DOHH2 (cell line): ENCODE measurements around the gene SQSTM1.

ENCODE experiments used
- H3F3A ChIP-seq: fragments of 200-600 bp; sonication (generic), shearing (Covaris generic); 2 replicates; pipeline ENCODE4 v1.6.0; 2016; ENCODE audit warnings: antibody characterized with exemption, mild to moderate bottlenecking; ENCODE audit not compliant: control insufficient read depth, insufficient read depth
- H3K27ac ChIP-seq: fragments of 200-600 bp; sonication (generic); 2 replicates; pipeline ENCODE4 v1.5.1; 2014; ENCODE audit warnings: low read depth, mild to moderate bottlenecking, low read length, moderate library complexity
- H3K27me3 ChIP-seq: fragments of 200-600 bp; sonication (generic); 2 replicates; pipeline ENCODE4 v1.6.1; 2014; ENCODE audit warnings: mild to moderate bottlenecking, low read length, mixed read lengths; ENCODE audit not compliant: control insufficient read depth
- H3K36me3 ChIP-seq: fragments of 200-600 bp; sonication (generic); 2 replicates; pipeline ENCODE4 v1.6.1; 2014; ENCODE audit warnings: mild to moderate bottlenecking, low read length, moderate library complexity, mixed read lengths; ENCODE audit not compliant: control insufficient read depth
- H3K4me1 ChIP-seq: fragments of 200-600 bp; sonication (generic); 2 replicates; pipeline ENCODE4 v1.6.1; 2014; ENCODE audit warnings: mild to moderate bottlenecking, low read length, mixed read lengths; ENCODE audit not compliant: control insufficient read depth
- H3K4me2 ChIP-seq: fragments of 200-600 bp; sonication (generic); 2 replicates; pipeline ENCODE4 v1.6.0; 2014; ENCODE audit warnings: mild to moderate bottlenecking, low read length, moderate library complexity
- H3K4me3 ChIP-seq: fragments of 200-600 bp; sonication (generic); 2 replicates; pipeline ENCODE4 v1.5.1; 2014; ENCODE audit warnings: mild to moderate bottlenecking, low read length, mixed read lengths
- H3K79me2 ChIP-seq: fragments of 200-600 bp; sonication (generic); 2 replicates; pipeline ENCODE4 v1.6.1; 2014; ENCODE audit warnings: mild to moderate bottlenecking, low read length, mixed read lengths; ENCODE audit not compliant: control insufficient read depth
- H3K9me2 ChIP-seq: fragments of 200-600 bp; sonication (generic); replicated peaks from 2 replicates; pipeline ENCODE4 v1.6.1; 2014; ENCODE audit warnings: mild to moderate bottlenecking, low read length, mixed read lengths; ENCODE audit not compliant: control insufficient read depth
- H3K9me3 ChIP-seq: fragments of 200-600 bp; sonication (generic); 2 replicates; pipeline ENCODE4 v1.6.1; 2014; ENCODE audit warnings: antibody characterized with exemption, low read length, mixed read lengths; ENCODE audit not compliant: control insufficient read depth, insufficient read depth
- H4K20me1 ChIP-seq: fragments of 200-600 bp; sonication (generic); 2 replicates; pipeline ENCODE4 v1.6.0; 2014; ENCODE audit warnings: low read depth, mild to moderate bottlenecking, antibody characterized with exemption, low read length, moderate library complexity; ENCODE audit not compliant: control insufficient read depth, insufficient read depth
- CTCF ChIP-seq: fragments of 200-600 bp; sonication (generic); IDR thresholded peaks from one replicate; pipeline ENCODE4 v1.5.1; 2014; ENCODE audit warnings: antibody characterized with exemption, mild to moderate bottlenecking, low read depth, low read length; ENCODE audit not compliant: poor library complexity, severe bottlenecking
- EZH2phosphoT487 ChIP-seq: fragments of 200-600 bp; sonication (generic); IDR thresholded peaks from 2 replicates; pipeline ENCODE4 v1.6.1; 2017; ENCODE audit warnings: borderline replicate concordance, mild to moderate bottlenecking, antibody characterized with exemption, low read length, moderate library complexity, mixed read lengths

SQSTM1 gene

GRCh38 chr5:179773686-179774040 is 47.0 kb upstream of the SQSTM1 start:
- Histone ChIP-seq H3K9me2 (no peaks in the 10 kb centered on the region), H3K9me3 (no peaks in the 10 kb centered on the region), H3F3A (peaks cover 4% of the 10 kb centered on the region; the same call in 1 of the 2 replicates), H3K4me3 (no peak overlapping the region), H3K36me3 (peaks cover 82% of the 10 kb centered on the region), H3K27me3 (no peaks in the 10 kb centered on the region), H3K4me2 (no peak overlapping the region), H3K79me2 (0 out of 2 replicates have a peak, but pooled peaks cover 2% of the 10 kb centered on the region), H3K4me1 (no peaks in the 10 kb centered on the region), H3K27ac (no peak overlapping the region), H4K20me1 (no peaks in the 10 kb centered on the region; the same call in 1 of the 2 replicates)
- no peak for TF ChIP-seq CTCF
- no peak for TF ChIP-seq EZH2phosphoT487

- Histone ChIP-seq H3K27ac (no peak overlapping the region), H3K9me2 (no peaks in the 10 kb centered on the region), H3K9me3 (no peaks in the 10 kb centered on the region), H3K4me1 (no peaks in the 10 kb centered on the region), H3K36me3 (peaks cover 76% of the 10 kb centered on the region), H3F3A (peaks cover 4% of the 10 kb centered on the region; the same call in 1 of the 2 replicates), H3K27me3 (no peaks in the 10 kb centered on the region), H3K4me2 (no peak overlapping the region), H3K4me3 (no peak overlapping the region), H3K79me2 (no peaks in the 10 kb centered on the region), H4K20me1 (no peaks in the 10 kb centered on the region; the same call in 1 of the 2 replicates)
- TF ChIP-seq EZH2phosphoT487: no peak
- TF ChIP-seq CTCF: no peak
Measured at GRCh38 chr5:179774442-179774841, 46.3 kb upstream of the SQSTM1 start.

GRCh38 chr5:179776411-179776938 is 44.2 kb upstream of the SQSTM1 start:
- Histone ChIP-seq H3K4me2 (no peak overlapping the region), H3K79me2 (no peaks in the 10 kb centered on the region), H3K9me2 (no peaks in the 10 kb centered on the region), H3K27ac (no peak overlapping the region), H3F3A (peaks cover 4% of the 10 kb centered on the region; the same call in 1 of the 2 replicates), H4K20me1 (no peaks in the 10 kb centered on the region; the same call in 1 of the 2 replicates), H3K4me1 (no peaks in the 10 kb centered on the region), H3K27me3 (no peaks in the 10 kb centered on the region), H3K9me3 (no peaks in the 10 kb centered on the region), H3K36me3 (peaks cover 57% of the 10 kb centered on the region), H3K4me3 (no peak overlapping the region)
- no peak for TF ChIP-seq CTCF
- no peak for TF ChIP-seq EZH2phosphoT487
